ENCODE measurements around the gene DHRS11.

- TF ChIP-seq CTCF (IDR thresholded peaks at IDR 0.05), result no peak
- no peak for TF ChIP-seq POLR2A (IDR thresholded peaks at IDR 0.05)
These were observed 53.7 kb downstream of the DHRS11 start for GRCh38 chr17:36645422-36645821.
